Ammon's horn (tissue), 1 donor: Measurements from ENCODE around the gene CEBPB.
"Not testable (repeated sequence)": the region's sequence is repeated elsewhere in the genome, so short reads cannot be mapped to it uniquely, and the experiment has no call there.

Experiments
- DNase-seq: peaks from one replicate; pipeline ENCODE4 v3.0.0-alpha.2; 2016; ENCODE audit warnings: low spot score

The CEBPB gene

DNA sequence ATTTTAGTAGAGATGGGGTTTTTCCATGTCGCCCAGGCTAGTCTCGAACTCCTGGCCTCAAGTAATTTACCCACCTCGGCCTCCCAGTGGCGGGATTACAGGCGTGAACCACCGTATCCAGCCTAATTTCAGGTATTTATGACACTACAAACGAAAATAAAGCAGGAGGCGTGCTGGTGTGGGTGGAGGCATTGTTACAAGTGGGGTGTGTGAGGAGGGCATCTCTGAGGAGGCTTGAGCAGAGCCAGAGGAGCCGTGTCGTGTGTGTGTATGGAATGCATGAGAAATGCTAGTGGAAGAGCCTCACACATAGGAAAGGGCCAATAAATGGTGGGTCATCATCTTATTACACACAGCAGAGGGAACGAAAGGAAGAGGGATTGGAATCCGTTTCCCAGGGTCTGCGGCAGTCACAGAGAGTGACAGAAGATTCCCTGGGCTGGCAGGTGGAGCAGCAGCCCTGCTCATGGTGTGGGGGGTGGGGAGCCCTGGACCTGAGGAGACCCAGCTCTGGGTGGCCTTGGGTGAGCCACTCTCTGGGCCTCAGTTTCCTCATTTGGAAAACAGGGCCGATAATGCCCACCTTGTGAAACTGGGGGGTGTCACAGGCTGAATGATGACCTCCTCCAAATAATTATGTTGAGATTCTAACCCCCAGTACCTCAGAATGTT is 19.9 kb upstream of the CEBPB start:
- DNase-seq = no peak

DNA sequence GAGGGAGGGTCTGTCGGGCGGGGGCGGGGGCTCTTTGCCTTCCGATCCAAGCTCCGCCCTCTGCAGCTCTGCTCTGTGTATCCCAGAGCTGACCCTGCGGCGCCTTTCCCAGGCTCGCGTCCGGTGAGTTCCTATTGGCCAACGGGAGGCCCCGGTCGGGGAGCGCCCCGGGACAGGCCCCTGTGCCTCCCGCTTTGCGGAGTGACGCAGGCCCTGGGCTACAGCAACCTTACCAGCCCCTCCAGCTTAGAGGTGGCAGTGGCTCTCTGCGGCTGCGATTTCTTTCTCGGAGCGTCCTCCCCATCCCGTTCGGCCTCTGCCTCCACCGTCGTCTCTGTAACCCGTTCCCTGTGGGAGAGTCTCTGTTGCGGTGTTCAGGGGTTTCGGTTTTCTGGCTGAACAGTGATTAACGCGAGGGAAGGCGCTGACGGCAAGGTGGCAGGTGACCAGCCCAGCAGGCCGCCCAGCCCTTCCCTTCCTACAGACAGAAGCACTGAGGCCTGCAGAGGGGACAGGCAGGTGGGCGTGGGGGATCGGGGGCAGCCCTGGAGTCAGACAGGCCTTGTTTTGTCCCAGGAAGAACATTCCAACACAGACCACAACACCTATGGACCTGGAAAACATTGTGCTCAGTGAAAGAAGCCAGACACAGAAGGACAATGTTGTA is 18.1 kb upstream of the CEBPB start:
- peak; percentile 58 for DNase-seq

DNA sequence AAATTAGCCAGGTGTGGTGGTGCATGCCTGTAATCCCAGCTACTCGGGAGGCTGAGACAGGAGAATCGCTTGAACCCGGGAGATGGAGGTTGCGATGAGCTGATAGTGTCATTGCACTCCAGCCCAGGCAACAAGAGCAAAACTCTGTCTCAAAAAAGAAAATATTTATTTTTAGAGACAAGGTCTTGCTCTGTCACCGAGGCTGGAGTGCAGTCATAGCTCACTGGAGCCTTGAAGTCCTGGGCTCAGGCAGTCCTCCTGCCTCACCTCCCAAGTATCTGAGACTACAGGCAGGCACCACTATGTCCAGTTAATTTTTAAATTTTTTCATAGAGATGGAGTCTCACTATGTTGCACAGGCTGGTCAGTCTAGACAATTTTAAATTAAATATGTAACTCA is 16.2 kb upstream of the CEBPB start:
- no peak for DNase-seq

DNA sequence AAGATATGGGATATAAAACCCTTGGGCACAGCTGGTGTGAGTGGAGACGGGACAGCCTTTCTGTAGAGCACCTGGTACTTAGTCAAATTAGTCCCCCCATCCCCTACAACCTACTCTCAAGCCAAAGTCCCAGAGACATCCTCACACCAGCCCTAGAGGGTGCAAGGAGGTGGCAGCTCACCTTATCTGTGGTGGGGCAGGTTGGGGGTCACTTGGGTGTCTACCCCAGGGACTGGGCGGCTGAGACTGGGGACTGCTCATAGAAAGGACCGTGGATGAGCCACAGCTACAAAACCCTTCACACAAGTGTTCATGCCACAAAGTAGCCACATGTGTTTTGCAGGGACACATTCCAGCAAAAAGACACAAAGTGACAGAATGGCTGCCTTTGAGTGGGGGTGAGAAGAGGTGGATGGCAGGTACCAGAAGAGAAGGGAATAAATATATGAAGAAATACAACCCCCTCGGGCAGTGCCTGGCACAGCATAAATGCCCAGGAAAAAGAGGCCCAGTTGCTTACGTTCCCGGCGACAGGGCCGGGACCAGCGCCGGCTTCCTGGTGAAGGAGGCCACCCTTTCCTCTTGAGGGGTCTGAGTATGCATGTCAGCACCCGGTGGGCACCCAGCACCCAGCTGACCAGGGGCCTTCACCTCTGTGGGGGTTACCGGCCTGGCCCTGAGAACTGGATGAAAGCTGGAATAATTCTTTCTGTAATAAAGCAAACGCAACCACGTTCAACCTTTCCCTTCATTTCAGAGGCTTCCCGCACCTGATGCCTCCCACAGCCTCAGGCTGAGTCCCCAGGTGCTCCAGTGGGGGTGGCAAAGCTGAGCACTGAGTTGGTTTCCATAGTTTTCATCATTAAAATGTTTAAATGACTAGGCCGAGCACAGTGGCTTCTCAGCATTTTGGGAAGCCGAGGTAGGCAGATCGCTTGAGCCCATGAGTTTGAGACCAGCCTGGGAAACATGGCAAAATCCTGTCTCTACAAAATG is 14.4 kb upstream of the CEBPB start:
- no peak for DNase-seq

DNA sequence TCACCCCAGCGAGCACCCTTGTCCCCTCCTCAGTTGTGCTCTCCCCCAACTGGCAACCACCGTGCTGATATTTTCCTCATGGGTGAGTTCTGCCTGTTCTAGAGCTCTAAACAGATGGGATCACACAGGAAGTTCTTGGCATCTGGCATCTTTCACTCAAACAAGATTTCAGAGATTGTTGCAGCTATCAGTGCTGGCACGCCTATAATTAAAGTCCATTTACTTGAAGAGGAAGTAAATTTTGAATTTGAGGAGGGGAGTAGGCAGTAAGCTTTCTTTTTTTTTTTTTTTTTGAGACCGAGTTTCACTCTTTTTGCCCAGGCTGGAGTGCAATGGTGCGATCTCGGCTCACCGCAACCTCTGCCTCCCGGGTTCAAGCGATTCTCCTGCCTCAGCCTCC is 12.0 kb upstream of the CEBPB start:
- not testable (repeated sequence) for DNase-seq

DNA sequence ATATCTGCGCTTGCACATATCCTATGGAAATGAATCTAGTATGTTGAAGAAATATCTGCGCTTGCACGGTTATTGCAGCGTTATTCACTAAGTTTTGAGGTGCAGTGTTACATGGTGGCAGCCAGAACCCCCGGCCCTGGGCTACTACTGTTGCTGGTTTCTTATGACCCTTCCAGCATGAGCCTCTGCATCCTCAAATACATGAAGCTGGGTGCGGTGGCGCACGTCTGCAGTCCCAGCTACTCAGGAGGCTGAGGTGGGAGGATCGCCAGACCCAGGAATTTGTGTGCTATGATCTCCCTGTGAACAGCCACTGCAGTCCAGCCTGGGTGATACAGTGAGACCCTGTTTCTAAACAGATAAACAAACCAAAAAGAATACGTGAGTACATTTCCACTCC is 9.3 kb upstream of the CEBPB start:
- DNase-seq = no peak

DNA sequence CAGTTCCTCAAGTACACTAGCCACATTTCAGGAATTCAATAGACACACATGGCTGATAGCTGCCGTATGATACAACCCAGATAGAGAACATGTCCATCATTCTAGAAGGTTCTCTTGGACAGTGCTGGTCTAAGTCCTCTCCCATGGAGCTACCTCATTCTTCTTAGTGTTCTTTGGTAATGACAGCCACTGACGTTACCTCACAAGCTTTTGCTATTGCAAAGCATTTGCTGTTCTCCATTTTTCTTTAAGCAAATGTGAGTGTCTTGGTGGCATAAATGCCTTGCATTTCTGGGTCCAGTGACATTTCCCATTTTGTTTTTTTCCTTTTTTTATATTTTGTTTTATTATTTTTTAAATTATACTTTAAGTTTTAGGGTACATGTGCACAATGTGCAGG is 8.3 kb upstream of the CEBPB start:
- no peak for DNase-seq

DNA sequence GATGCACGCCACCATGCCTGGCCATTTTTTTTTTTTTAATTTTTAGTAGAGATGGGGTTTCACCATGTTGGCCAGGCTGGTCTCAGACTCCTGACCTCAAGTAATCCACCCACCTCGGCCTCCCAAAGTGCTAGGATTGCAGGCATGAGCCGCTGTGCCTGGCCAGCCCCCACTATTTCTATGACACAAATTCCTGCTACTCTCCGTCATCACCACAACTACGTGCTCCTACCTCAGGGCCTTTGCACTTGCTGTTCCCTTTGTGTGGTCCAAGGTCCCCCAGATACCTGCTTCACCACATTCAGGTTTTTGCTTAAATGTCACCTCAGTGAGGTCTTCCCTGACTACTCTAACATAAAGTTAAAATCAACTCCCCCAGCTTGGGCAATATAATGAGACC is 5.2 kb upstream of the CEBPB start:
- no peak for DNase-seq

DNA sequence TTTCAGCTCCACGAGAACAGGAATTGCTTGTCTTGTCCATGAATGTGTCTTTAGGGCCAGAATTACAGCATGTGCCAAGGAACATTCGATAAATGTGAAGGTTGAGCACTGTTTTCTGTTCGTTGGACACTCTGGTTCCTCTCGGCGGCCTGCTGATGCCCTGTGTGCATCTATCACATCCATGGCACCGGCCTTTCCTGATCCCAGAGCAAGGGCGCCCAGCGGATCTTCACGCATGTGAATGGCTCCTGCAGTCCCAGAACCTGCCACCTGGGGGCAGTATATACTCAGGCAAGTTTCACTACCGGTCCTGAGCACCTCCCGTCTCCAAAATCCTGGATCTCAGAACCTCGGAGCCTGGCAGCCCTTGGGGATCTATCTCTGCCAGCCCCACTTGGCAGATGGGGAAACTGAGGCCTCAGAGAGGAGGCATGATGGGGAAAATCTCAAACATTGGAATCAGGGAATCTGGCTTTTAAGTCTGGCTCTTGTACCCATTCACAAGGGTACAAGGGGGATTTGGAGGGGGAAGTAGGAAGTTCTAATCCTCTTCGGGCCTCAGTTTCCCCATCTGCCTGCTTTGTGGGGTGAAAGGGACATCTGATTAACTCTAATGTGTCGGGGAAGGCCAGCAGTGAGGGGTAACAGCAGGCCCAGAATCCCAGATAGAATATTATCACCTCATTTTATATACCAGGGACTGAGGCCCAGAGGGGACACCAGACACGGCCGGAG is 4.3 kb upstream of the CEBPB start:
- peak; percentile 88 for DNase-seq

DNA sequence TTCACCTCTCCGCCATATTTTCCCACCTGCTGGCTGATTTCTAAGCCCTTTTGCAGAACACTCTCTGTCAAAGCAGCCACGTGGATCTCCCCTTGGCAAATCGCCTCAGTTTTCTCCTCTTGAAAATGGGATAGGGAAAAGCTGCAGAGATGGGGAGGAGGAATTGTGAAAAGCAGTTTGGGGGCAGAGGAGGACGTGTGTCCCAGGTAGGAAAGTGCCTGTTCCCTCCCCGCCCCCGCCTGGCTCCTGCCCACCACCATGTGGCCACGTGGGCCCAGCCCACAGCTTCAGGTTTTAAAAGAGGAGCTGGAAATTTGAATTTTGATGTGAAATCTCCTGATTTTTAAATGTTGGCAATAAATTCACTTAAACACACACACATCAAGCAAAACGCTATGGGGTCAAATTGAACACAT is 3.6 kb upstream of the CEBPB start:
- peak; percentile 32 for DNase-seq

DNA sequence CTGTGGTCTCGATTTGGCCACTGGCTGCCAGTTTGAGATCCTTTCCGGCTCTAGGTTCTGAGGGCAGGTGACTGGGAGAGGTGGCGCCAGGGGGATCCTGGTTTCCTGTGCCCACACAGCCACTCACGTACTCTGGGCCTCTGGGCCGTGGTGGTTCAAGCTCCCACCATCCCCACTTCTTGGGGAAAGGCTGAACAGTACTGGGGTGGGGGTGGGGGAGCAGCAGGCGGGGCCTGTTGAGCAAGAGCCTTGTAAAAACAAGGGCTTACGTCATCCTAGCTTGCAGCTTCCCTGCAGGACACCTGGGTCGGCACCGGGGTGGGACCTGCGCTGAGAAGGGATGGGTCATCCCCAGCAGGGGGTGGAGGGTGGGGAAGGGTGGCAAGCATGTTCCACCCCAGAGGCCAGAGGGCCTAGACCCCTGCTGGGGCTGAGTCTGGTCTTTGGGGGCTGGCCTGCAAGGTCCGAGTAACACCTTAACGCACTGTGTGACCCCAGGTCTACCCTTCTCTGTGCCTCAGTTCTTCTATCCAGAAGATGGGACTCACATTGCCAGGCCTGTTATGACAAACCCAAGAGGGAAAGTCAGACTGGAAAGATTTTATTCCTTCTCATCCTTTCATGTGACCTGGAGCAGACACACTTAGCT is 3.1 kb upstream of the CEBPB start:
- DNase-seq = peak; percentile 29

DNA sequence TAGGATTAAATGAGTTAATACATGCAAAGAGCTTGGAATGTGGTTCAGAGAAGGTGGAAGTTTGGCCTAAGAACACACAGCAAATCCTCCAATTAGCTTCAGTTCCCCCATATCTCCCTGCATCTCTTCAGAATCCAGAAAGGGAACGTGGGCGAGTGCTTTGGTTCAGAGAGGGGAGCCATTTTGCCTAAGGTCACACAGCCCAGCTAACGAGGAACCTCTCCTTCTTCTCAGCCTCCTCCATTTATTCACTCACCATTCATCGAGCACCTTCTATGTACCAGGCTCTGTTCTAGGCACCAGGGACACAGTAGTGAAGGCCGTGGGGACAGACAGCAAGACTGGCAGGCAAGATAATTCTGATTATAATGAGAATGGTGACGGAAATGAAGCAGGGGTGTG is 2.3 kb upstream of the CEBPB start:
- DNase-seq = no peak

DNA sequence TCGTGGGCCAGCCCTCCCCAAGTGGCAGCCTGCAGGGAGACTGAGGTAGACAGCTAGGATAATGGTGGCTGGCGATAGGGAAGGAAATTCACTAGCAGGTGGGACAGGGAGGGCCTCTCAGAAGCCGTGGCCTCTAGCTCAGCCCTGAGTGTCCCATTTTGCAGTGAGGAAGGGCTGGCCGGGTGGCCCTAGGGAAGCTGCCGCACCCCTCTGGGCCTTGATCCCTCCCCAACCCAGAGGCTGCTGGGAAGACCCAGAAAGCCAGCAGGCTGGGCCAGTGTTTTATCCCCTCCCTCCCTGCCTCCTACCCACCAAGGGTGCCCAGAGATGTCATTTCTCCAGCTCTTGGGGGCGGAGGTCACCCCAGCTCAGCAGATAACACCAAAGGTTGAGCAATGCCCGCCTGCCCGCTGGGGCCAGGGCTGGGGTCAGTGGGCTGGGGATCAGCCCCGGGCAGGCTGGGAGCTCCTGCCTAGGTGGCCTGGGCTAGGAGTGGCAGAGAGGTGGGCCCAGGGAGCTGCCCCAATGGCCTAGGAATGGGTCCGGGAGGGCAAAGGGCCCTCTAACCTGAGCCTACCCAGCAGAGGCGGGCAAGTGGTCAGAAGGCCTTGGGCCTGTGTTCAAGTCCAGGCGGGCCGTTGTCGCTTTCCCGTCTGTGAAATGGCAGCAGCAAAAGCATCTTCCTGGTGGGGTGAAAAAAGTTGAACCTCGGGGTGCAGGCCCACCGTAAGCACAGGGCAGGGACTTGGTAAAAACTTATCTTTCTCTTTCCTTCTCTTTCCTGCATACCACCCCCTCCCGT is 1.6 kb upstream of the CEBPB start:
- DNase-seq = no peak

DNA sequence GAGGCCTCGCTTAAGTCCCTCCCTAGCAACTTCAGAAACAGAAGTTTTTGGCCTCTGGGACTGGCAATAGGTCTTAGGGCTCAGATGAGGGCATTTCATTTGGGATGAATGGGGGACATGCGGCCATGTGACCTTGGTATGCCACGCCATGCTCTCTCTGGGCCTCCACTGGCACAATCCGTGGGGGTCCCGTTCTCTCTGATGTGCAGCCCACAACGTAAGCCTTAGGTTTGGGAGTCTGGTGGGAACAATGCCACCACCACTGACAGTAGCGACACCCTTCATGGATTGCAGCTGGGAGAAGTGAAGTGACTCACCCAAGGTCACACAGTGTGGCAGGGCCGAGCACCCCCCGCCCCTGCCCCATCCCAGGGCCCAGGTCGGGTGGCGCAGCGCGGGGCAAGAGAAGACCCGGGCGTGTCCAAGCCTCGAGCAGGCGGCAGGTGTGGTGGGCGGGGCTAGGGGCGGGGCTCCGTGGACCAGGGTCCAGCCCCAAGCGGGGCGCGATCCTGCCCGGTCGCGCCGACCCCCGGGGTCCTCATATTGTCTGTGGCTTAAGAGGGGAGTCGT is 864 bp upstream of the CEBPB start:
- DNase-seq = no peak

DNA sequence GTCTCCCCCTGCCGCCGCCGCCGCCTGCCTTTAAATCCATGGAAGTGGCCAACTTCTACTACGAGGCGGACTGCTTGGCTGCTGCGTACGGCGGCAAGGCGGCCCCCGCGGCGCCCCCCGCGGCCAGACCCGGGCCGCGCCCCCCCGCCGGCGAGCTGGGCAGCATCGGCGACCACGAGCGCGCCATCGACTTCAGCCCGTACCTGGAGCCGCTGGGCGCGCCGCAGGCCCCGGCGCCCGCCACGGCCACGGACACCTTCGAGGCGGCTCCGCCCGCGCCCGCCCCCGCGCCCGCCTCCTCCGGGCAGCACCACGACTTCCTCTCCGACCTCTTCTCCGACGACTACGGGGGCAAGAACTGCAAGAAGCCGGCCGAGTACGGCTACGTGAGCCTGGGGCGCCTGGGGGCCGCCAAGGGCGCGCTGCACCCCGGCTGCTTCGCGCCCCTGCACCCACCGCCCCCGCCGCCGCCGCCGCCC is 474 bp downstream of the CEBPB start:
- peak; percentile 28 for DNase-seq

DNA sequence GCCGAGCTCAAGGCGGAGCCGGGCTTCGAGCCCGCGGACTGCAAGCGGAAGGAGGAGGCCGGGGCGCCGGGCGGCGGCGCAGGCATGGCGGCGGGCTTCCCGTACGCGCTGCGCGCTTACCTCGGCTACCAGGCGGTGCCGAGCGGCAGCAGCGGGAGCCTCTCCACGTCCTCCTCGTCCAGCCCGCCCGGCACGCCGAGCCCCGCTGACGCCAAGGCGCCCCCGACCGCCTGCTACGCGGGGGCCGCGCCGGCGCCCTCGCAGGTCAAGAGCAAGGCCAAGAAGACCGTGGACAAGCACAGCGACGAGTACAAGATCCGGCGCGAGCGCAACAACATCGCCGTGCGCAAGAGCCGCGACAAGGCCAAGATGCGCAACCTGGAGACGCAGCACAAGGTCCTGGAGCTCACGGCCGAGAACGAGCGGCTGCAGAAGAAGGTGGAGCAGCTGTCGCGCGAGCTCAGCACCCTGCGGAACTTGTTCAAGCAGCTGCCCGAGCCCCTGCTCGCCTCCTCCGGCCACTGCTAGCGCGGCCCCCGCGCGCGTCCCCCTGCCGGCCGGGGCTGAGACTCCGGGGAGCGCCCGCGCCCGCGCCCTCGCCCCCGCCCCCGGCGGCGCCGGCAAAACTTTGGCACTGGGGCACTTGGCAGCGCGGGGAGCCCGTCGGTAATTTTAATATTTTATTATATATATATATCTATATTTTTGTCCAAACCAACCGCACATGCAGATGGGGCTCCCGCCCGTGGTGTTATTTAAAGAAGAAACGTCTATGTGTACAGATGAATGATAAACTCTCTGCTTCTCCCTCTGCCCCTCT is 1.1 kb downstream of the CEBPB start:
- DNase-seq = peak; percentile 45

DNA sequence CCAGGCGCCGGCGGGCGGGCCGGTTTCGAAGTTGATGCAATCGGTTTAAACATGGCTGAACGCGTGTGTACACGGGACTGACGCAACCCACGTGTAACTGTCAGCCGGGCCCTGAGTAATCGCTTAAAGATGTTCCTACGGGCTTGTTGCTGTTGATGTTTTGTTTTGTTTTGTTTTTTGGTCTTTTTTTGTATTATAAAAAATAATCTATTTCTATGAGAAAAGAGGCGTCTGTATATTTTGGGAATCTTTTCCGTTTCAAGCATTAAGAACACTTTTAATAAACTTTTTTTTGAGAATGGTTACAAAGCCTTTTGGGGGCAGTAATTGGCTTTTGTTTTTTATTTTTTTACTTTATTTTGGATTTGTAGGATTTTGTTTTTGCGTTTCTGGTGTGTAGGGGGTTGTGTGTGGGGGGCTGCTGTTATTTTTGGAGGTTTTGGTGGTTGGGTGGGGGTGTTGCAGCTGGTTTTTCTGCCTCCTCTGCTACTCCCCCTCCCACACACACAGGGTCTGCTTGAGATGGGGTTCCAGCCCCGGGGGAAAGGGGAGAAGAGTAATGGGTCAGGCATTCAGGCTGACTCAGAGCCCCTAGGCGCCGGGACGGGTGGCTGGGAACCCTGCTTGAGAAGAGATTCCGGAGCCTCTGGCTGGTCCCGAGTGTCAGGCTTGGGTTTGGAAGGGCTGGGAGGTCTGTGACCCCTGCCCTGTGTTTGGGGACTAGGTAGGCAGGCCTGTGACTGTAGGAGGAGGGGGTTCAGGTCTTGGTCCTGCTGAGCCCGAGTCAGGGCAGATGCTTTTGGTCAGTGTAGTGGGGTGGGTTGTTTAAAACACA is 2.0 kb downstream of the CEBPB start:
- DNase-seq = peak; percentile 73

DNA sequence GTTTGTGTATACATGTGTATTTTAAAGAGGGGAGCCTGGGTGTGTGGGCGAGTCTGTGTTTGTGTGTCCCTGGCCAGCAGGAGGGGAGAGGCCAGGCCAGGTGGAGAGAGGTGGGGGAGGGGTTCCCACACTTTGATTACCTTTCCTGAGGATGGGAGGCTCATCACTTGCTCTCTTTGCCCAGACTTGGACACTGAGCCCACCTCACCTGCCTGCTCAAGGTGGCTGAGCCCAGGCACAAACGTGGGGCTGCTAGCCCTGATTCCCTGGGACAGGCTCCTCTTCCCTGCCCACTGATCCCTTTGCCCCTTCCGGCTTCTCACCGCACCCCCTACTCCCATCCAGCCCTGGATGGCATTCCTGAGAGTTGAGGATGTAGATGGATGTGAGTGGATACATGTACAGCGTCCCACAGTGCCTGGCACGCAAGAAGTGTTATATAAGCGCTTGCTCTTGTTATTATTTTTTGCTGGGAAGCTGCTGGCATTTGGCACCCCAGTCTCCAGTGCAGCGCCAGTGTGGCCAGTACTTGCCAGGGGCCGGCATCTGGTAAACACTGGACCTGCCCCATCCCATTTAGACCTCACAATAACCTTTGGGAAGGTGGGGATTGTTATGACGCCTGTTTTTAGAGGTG is 2.7 kb downstream of the CEBPB start:
- DNase-seq = peak; percentile 50
